Measurements from ENCODE around the gene BMP5.

BMP5 gene

DNA sequence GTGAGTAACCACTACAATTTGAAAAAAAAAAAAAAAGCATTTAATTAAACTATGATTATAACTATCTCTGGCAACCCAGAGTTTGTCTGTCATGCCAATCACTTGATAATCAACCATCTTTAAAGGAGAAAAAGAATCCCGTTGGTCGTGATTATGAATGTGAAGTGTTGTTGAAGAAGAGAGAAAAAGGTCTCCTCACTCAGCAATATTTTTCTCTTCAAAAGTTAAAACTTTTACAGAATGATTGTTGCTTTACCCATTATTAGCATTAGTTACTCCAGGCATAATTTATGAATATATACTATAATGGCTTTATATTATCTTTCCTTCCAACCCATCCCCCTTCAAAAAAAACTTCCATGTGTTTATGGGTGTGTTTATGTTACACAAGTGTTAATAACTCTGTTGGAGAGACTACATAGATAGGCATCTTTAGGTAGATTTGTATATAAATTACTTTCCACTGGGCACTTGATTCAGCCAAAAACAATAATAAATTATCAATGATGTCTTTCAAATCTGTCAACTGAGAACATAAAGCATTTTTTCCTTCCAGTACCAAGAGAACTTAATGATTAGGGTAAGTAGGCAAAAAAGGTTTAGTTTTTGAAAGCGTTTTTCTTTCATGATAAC, 5.1 kb downstream of the BMP5 start:
- no peak for DNase-seq

DNA sequence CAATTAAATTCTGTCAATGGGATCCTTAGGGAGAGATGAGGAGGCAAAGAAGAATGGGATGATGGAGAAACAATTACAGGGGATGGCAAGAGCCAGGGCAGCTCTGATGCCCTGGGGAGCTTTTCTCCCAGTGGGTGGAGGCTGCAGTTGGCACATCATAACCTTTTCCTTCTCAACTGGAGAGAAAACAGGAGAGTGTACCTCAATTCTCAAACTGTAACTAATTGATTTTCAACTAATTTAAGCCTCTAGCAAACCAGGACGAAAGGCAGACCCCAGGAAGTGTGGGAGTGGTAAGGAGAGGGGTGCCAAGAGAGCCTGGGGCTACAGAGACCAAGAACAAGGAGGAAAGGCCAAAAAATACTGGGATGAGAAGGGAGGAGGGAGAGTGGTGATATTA, 5.7 kb downstream of the BMP5 start:
- no peak for DNase-seq

DNA sequence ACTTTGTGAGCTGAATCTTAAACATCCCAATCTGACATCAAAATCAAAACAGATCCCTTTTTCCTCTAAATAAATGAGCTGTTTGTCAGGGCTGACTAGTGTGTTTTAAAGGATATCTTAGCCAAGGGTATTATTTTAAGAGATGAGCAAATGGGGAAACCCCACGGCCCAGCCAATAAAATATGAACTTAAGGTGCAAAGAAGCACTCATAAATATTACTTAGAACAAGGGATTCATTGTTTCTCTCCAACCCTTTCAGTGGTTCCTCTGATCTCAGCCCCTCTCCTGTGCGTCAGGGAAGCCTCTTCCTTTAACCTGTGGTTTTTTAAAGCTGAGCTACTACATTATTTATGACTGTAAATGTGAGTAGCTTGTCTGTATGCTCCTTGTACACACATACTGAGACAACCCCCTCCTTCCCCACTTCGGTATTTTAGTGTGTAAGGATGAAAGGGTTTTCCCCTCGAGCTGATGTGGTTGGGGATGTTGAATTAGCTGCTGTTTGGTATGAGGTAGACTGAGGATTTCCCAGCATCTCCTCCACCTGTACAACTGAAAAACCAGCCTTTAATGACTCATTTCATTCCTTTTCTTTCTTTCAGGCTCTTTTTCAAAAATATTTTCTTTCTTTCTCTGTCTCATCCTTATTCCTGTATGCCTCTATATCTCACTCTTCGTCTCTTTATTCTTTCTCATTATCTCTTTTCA, 6.5 kb downstream of the BMP5 start:
- DNase-seq: peak; percentile 71

DNA sequence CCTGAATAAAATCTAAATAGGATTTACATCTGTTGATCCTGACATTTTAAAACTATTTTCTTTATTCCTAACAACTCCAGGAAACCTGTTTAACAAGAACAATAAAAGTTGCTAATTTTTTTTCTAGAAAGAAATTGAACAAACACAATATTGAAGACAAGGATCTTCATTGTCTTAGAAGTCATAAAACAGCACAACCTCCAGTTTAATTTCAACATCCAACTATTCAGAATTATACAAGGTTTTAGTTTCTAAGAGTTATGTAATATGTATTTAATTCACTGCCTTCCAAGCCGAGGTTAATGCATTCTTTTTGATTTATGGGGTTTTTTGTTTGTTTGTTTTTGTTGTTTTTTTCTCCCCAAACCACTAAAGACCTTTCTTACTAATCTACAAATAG, 7.2 kb downstream of the BMP5 start:
- no peak for DNase-seq

DNA sequence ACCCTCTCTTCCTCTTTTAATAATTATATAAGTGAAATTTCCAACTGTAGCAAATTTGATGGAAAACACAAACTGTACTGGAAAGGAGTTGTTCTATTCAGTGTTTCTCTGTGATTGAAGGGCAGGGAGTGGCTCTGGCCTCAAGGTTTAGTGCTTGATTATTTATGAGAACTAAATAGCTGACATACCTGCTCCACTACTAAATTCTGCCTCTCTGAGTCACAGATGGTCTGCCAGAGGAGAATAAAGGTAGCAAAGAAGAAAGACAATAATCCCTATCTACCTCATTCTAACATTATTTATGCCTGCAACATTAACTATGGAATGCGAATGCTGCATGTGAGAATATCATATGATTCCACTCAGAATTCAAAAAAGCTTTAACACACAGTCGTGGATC, 9.3 kb downstream of the BMP5 start:
- DNase-seq: no peak

DNA sequence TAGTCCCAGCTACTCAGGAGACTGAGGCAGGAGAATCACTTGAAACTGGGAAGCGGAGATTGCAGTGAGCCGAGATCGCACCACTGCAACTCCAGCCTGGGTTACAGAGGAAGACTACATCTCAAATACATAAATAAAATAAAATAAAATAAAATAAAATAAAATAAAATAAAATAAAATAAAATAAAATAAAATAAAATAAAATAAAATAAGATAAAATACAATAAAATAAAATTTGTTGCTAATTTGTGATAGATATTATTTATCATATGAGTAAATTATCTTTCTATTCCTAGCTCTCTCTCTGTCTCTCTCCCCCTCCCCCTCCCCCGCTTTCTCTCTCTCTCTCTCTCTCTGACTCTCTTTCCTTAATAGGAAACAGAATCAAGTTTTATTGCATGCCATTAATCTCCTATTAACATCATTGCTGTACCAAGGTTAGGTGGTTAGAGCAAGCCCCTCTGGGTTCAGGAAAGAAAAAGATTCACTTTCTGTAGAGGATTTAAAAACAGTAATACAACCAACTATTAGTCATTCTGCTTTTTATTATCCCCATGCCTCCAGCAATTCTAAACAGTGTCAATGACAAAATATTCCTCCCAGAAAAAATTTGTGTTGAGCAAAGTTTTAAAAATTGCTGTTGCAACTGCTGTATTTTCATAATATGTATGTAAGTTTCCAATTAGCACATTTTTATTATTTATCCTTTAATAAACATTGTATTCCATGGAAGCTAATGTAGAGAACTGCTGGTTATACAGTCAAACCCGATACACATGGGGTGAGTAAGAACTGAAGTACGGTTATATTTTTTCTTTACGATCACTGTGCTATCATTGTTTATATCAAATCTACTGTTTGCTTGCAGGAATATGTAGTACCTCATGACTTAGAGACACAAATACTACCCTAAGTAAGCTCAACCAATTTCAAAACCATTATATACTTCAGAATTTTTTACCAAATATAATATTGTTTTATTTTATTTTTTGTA, 22.1 kb downstream of the BMP5 start:
- peak; percentile 12 for DNase-seq

DNA sequence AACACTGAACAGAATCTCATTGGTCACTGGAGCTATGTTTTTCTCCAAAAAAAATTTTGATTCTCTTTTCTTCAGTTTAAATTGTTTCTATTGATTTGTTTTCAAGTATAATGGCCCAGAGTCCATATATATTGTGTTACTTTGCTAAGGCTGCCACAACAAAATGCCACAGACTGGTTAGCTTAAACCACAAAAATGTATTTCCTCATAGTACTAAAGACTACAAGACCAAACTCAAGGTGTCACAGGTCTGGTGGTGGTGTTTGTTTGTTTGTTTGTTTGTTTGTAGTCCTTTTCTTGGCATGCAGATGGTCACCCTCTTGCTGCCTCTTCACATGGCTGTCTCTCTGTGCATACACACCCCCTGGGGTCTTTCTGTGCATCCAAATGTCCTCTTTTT, 34.0 kb downstream of the BMP5 start:
- no peak for DNase-seq

DNA sequence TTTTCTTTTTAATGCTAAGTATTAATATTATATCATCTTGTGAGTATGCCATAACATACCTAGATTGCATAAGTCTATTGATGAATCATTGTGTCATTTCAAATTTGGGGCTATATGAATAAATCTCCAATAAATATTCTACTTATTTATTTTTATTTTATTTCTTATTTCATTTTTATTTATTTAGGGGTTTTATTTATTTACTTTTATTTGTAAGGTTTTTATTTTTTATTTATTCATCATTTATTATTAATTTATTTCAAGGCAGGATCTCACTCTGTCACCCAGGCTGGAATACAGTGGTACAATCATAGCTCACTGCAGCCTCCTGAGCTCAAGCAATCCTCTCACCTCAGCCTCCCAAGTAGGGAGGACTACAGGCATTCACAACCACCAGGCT, 36.3 kb downstream of the BMP5 start:
- no peak for DNase-seq

DNA sequence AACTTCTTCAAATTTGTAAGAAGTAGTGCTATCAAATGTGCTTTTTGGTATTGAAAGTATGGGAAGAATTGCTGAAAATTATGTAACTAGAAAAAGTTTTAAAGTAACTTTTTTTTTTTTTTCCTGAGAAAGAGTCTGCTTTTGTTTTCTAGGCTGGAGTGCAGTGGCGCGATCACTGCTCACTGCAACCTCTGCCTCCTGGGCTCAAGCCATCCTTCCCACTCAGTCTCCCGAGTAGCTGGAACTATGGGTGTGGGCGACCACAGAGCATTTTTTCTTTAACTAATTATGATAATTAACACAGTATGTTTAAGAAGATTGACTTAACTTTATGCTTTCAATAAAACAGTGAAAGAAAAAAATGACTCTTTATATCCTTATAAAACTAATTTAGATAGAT, 38.4 kb downstream of the BMP5 start:
- no peak for DNase-seq

DNA sequence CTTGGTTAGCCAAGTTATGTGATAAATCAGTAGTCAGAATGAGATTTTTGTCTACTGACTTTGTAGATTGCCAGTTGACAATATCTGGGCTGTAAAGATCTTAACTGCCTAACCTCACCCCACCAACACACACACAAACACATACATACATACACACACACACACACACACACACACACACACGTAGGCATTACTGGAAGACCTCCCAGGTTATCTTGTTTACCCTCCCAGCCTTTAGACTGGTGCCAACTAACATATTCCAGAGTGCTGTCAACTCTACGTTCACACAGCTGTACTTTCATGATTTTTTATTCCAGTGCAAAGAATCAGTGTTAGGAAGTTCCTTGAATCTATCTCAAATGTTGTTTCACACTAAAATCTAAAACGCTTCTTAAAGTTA, 38.9 kb downstream of the BMP5 start:
- DNase-seq: no peak

DNA sequence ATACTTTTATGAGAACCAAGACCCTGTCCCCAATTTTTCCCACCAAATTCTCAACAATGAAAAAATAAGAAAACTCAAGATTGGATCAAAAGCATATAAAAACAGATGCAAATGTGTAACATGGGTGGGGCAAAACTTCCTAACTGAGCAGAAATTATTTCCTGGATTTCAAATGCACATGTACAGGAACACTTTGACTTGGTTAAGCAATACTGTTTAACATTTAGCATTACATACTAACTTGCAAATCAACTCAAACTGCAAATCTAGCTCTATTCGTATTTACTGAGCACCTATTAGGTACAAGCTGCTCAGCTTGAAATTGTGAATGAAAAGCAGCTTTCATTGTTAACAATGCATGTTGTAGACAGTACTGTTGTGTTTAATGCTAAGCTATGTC, 40.2 kb downstream of the BMP5 start:
- no peak for DNase-seq

DNA sequence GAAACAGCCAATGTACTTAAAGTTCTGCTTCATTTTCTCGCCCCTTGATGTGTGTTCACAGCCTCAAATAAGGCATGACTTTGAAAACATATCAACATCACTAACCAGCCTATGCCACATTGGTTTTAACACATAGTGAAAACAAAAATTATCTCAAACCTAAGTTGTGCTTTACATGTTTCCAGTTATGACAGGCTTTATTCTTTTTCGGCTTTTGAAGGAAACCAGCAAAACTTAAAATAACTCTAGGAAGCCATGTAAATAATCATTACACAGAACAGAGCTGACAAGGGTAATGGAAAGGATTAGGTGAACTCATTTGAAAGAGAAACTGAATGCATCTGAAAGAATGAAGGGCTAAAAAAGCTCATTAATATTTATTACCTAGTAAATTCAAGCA, 42.1 kb downstream of the BMP5 start:
- DNase-seq: no peak

DNA sequence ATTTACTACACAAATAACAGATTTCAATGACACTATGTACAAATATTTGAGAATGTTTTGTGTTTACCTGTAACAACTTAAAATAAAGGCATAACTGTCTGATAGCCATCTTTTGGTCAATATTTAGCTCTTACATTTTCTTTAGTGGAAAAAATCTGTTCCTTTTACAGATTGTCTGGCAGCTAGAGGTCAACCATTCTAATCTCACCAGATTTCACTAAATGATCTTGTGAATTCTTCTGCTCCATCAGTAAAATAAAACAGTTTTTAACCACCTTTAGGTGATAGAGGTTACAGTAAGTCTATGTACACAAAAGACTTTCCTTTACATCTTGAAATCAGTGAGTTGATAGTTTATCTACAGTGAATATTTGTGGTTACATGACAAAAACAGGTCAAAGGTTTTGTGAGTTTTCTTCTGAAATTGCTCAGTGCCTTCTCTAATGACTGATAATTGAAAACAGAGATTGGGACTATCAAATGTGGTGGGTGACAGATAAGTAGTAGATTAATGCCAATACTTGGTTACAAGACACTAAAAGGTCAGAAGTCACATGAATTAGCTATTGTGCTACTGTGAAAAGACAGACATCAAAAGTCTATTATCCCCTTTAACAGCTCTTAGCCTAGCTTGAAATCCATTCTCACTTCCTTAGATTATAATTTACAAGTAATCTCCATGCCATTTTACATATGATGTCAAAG, 47.4 kb downstream of the BMP5 start:
- DNase-seq: peak; percentile 51

DNA sequence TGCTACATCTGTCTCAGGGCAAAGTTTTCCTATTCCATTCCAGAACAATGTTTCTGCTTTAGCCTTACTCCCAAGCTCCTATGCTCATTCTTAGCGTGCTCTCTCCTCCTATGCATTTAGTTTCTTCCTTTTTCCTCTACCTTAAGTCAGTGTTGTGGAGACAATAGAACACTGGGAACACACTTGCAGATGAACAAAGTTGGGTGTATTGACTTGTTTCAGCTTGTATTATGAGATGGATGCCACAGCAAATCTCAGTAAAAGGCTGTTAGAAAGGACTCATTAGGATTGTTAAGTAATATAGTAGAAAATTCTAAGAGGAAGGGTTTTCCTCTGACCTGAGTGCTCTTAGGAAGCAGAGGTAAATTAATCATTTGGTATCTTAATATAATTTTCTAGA, 48.4 kb downstream of the BMP5 start:
- no peak for DNase-seq

DNA sequence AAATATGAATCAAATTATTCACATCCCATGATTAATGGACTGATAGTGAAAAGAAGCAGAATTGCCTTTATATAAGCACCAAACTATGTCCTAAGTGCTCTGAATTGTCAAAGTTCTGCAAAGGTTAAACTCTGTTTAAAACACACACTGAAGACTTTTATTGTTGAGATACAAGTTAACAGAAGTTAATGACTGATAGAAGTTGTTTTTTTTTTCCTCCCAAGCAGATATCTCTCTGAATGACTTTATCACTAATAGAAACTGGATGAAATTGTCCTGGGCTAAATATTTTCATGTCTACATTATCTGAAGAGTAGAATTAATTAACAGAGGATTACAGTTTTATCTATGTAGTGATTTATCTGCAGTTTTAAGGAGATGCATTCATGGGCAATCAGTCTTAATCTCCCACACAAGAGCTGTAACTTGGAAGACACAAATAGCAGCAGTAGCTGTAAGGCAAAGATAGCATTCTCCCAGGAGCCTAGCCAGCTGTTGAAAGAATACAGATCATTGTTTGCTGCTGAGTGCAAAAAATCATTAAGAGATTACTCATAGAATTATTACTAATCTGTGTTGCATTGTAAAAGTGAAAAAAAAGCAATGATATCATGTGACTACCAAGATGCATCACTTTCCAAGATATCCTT, 49.9 kb downstream of the BMP5 start:
- peak; percentile 68 for DNase-seq

DNA sequence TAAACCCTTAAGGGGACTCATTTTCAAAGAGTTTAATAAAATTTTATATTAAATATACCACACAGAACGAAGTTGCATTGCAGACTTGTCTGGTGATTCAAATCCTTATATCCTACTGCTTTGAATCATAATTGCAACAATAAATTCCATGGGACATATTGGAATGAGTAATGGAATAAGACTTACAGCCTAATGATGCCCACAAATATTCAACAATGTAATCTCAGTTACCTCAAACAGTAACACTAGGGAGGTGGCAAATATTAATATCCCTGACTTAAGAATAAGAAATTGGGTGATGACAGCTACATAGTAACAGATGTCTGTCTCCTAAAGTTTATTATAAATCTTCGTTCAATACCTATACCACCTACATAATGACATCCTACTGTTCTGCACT, 52.6 kb downstream of the BMP5 start:
- DNase-seq: peak; percentile 53

DNA sequence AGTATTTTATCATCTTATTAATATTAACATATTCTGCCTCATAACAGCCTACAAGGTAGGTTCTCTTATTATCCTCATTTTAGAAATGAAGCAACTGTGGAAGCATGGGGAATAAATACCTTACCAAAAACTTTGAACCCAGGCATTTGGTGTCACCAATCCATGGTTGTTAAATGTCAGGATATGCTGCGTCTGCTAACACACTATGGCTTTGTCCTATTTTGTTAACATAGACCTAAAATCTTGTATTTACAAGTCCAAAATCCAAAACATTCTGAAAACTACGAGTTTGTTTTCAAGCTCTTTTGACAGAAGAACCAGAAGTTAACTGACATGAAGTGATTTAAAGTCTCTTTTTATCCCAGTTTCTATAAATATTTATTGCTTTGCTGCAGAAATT, 53.4 kb downstream of the BMP5 start:
- no peak for DNase-seq

DNA sequence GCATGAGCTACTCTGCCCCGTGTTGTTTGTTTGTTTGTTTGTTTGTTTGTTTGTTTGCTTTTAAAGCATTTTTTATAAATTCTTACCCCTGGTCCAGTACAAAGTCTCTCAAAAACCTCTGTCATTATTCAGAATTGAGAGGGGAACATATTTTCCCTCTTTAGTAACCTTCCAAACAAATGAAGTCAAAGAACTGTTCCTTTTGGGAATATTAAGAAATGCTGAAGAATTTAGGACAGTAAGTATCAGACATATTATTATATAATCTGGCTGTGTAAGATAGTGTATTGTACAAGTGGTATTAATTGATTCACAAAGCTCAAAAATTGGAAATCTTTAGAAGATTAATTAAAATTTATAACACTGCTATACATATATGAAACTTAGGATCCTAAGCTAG, 54.7 kb downstream of the BMP5 start:
- no peak for DNase-seq

DNA sequence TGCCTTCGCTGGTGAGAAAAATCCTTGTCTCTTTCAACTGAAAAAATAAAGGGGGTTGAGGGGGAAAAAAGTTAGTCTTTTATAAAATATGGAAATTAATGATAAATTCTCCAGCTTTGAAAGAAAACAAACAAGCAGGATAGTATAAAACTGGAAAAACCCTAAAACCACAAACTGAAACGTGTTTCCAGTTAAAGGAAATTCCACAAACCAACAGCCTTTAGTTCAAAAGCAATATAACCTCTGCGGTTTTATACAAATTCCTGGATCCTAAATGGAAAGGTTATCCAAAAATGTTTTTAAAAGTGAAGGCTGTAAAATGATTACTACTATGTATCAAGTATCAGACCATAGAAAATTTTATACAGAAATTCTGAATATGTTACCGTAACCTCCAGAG, 55.6 kb downstream of the BMP5 start:
- DNase-seq: peak; percentile 17

DNA sequence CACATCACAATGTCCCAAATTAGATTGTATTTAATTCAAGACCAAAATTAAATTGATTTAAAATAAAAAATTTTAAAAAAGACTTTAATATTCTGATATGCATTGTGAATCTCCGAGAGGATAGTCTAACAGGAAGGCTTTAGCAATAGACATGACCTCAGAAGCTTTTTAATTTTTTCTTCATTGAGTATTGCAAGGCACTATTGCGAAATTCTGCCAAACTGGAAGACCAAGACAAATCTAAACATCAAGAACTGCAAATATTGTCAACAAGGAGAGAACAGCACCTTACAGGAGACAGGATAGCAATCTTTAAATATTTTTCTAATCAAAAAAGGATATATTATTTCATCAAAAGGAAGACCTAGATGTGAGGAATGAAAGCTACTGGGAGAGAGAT, 56.9 kb downstream of the BMP5 start:
- no peak for DNase-seq

DNA sequence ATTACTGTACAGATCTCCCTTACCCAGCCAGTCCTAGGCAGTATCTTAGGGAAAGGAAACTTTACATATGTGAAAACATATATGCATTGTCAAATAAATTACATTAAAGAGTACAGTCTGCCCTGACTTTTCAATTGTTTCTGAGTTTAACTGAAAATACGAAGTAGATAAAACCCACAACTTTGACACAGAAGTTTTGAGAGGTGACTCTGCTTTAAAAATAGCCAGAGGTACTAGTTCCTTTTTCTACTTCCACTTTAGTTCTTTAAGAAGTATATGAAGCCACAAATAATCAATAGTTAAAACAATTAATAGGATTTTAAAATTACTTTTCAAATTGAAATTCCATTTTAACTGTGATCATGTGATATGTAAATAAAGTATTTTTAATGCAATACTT, 62.9 kb downstream of the BMP5 start:
- no peak for DNase-seq

DNA sequence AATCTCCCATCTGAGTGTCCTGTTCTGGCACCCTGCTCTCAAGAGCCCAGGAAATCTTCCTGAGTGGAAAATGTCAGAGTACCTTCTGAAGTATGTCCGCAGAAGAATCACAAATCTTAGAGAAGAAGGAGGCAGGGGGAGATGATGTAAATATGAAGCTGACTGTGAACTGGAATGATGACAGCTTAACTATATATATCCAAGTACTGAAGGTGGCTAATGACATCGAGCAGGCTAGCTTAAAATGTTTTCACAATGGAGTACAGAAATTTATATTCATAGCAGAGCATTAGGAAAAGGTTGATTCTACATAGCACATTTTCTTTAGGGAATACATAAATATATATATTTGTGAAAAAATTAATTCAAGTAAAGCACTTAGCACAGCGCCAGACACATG, 64.3 kb downstream of the BMP5 start:
- DNase-seq: no peak

DNA sequence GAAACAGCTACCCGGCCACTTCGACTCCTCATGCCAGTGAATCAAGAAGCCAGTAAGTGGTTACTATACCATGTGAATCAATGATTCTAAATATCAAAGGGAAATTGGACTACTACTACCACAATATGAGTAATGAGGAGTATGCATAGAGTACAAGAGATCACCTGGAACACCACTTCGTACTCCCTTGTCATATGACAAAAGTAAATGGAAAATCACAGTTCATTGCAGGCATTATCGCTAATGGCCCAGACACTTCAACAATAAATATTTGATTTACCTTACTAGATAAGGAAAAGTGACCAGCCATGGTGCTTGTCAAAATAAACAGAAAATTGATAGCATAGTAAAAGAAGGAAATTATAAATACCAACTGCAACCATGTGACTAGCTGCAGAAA, 73.1 kb downstream of the BMP5 start:
- DNase-seq: no peak
